Activated gamma-delta T cell treated with anti-CD3 and anti-CD28 coated beads, Interleukin-2, amount 50 U/mL, for 16 hours (primary cell): ENCODE measurements around the gene TMC5.
"Not testable (repeated sequence)": the region's sequence is repeated elsewhere in the genome, so short reads cannot be mapped to it uniquely, and the experiment has no call there.

Experiments
- DNase-seq: peaks from one replicate; pipeline ENCODE4 v3.0.0-alpha.2; 2020; ENCODE audit warnings: low read depth

Gene TMC5

GRCh38 chr16:19417640-19418039 is at the start of gene TMC5:
TMC5 (plus strand) TSS chr16:19417883; CDS start chr16:19440039, 22,156 bp downstream.
- DNase-seq = no peak

- not testable (repeated sequence) for DNase-seq
Measured at GRCh38 chr16:19372541-19372940, 45.1 kb upstream of the TMC5 start.

GRCh38 chr16:19374402-19374801 is 43.3 kb upstream of the TMC5 start:
- no peak for DNase-seq

- DNase-seq = no peak
Measured at GRCh38 chr16:19375561-19376158, 42.0 kb upstream of the TMC5 start.

- DNase-seq = no peak
Measured at GRCh38 chr16:19377864-19378263, 39.8 kb upstream of the TMC5 start.

GRCh38 chr16:19378511-19378910 is 39.2 kb upstream of the TMC5 start:
- DNase-seq = no peak

GRCh38 chr16:19379838-19380237 is 37.8 kb upstream of the TMC5 start:
- DNase-seq = no peak

- no peak for DNase-seq
Measured at GRCh38 chr16:19380328-19380727, 37.4 kb upstream of the TMC5 start.

- no peak for DNase-seq
Measured at GRCh38 chr16:19382084-19382801, 35.4 kb upstream of the TMC5 start.

- no peak for DNase-seq
Measured at GRCh38 chr16:19382887-19383816, 34.5 kb upstream of the TMC5 start.

- DNase-seq = no peak
Measured at GRCh38 chr16:19384656-19385055, 33.0 kb upstream of the TMC5 start.

GRCh38 chr16:19386525-19386924 is 31.2 kb upstream of the TMC5 start:
- DNase-seq = no peak

- DNase-seq = no peak
Measured at GRCh38 chr16:19389246-19389645, 28.4 kb upstream of the TMC5 start.

- not testable (repeated sequence) for DNase-seq
Measured at GRCh38 chr16:19391185-19391776, 26.4 kb upstream of the TMC5 start.

- no peak for DNase-seq
Measured at GRCh38 chr16:19392352-19392751, 25.3 kb upstream of the TMC5 start.

GRCh38 chr16:19393226-19394111 is 24.2 kb upstream of the TMC5 start:
- DNase-seq = no peak

GRCh38 chr16:19395646-19396267 is 21.9 kb upstream of the TMC5 start:
- not testable (repeated sequence) for DNase-seq

- no peak for DNase-seq
Measured at GRCh38 chr16:19396555-19397011, 21.1 kb upstream of the TMC5 start.

- not testable (repeated sequence) for DNase-seq
Measured at GRCh38 chr16:19397373-19397772, 20.3 kb upstream of the TMC5 start.

- DNase-seq = no peak
Measured at GRCh38 chr16:19400711-19401110, 17.0 kb upstream of the TMC5 start.
